Measurements from ENCODE around the gene ZFC3H1. TPM values are rescaled to one million over a fixed set of nuclear protein-coding genes. Genes with fewer than 3 reads are reported as not detected.
"Not testable (repeated sequence)": the region's sequence is repeated elsewhere in the genome, so short reads cannot be mapped to it uniquely, and the experiment has no call there.

Gene ZFC3H1
- total RNA-seq, 1 donor from 2014 or later = 51.7 TPM

DNA sequence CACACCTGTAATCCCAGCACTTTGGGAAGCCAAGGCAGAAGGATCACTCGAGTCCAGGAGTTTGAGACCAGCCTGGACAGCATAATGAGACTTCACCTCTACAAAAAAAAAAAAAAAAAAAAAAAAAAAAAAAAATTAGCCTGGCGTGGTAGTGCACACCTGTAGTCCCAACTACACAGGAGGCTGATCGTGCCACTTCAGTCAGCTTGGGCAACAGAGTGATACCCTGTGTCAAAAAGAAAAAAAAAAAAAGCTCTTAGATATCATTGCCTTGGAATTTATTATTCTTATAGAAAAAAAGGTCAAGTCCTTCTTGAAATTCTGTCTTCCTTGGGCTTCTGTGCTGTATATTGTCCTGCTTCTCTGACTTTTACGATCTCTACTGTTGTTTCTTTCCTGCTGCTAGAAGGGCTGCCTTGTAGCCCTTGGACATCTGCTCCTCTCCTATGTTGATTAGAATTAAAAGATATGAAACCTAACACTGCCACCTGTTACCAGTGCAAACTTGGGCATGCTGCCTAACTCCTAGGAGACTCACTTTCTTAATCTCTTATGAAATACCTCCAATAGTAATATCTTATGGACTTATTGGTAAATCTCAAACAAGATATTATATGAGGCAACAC lies 28.0 kb upstream of the ZFC3H1 start:
- Histone ChIP-seq H3K9ac (ENCODE audit: low read length) (no peak overlapping the region), H3K27me3 (ENCODE audit: insufficient read depth, low read length) (no peaks in the 10 kb centered on the region), H3K4me1 (ENCODE audit: insufficient read depth, low read length) (peaks cover 10% of the 10 kb centered on the region), H4K20me1 (ENCODE audit: insufficient read depth, low read length) (no peaks in the 10 kb centered on the region), H2AFZ (ENCODE audit: low read depth, low read length) (no peak overlapping the region), H3K4me2 (ENCODE audit: low read length) (no peak overlapping the region), H3K79me2 (ENCODE audit: insufficient read depth, low read length) (peaks cover 13% of the 10 kb centered on the region), H3K4me3 (ENCODE audit: insufficient read depth, low read depth, low read length) (no peak overlapping the region), H3K36me3 (ENCODE audit: insufficient read depth, low read length) (no peaks in the 10 kb centered on the region), H3K27ac (ENCODE audit: low read depth, low read length) (no peak overlapping the region), H3K9me3 (ENCODE audit: insufficient read depth, low read depth, low read length) (no peaks in the 10 kb centered on the region)
- TF ChIP-seq, protein P1, sequence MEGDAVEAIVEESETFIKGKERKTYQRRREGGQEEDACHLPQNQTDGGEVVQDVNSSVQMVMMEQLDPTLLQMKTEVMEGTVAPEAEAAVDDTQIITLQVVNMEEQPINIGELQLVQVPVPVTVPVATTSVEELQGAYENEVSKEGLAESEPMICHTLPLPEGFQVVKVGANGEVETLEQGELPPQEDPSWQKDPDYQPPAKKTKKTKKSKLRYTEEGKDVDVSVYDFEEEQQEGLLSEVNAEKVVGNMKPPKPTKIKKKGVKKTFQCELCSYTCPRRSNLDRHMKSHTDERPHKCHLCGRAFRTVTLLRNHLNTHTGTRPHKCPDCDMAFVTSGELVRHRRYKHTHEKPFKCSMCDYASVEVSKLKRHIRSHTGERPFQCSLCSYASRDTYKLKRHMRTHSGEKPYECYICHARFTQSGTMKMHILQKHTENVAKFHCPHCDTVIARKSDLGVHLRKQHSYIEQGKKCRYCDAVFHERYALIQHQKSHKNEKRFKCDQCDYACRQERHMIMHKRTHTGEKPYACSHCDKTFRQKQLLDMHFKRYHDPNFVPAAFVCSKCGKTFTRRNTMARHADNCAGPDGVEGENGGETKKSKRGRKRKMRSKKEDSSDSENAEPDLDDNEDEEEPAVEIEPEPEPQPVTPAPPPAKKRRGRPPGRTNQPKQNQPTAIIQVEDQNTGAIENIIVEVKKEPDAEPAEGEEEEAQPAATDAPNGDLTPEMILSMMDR (IDR thresholded peaks at IDR 0.05; ENCODE audit: insufficient read depth, low read depth, low read length) = no peak
- TF ChIP-seq EZH2 (IDR thresholded peaks at IDR 0.05; ENCODE audit: insufficient read depth, low read length) = no peak
- H3K27ac Mint-ChIP-seq (ENCODE audit: unreplicated experiment) = no peak overlapping the region
- no peak for DNase-seq (ENCODE audit: low read depth)
- H3K36me3 Mint-ChIP-seq (ENCODE audit: low read depth, unreplicated experiment) = peaks cover 1% of the 10 kb centered on the region
- peaks cover 7% of the 10 kb centered on the region for H3K4me1 Mint-ChIP-seq (ENCODE audit: low read depth, unreplicated experiment)
- H3K4me3 Mint-ChIP-seq (ENCODE audit: unreplicated experiment) = no peak overlapping the region
- H3K27me3 Mint-ChIP-seq (ENCODE audit: low read depth, unreplicated experiment) = no peaks in the 10 kb centered on the region
- H3K9me3 Mint-ChIP-seq (ENCODE audit: unreplicated experiment) = no peaks in the 10 kb centered on the region
- no peak for FAIRE-seq

DNA sequence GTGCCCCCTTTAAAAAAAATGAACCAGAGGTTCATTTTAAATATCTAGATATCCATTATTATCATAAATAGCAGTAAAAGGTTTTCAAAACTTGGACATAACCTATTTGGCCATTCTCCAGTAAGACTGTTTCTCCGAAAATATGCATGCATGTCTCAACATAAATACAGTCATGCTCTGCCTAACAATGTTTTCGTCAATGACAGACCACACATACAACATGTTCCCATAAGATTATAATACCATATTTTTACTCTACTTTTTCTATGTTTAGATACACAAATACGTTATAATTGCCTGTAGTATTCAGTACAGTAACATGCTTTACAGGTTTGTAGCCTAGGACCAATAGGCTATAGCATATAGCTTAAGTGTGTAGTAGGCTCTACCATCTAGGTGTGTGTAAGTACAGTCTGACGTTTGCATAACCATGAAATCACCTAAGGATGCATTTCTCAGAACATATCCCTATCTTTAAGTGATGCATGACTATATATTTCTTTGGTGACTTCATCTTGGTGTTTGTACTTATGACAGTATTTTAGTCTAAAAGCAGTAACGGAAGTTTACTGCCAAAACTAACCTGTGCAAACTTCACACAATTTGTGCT lies 25.4 kb upstream of the ZFC3H1 start:
- H3K4me3 ChIP-seq (ENCODE audit: insufficient read depth, low read depth, low read length) = no peak overlapping the region
- H3K27ac ChIP-seq (ENCODE audit: low read depth, low read length) = no peak overlapping the region
- H3K36me3 Mint-ChIP-seq (ENCODE audit: low read depth, unreplicated experiment) = no peaks in the 10 kb centered on the region
- FAIRE-seq (no peak), DNase-seq (ENCODE audit: low read depth) (no peak)
- H3K4me3 Mint-ChIP-seq (ENCODE audit: unreplicated experiment) = no peak overlapping the region
- H3K9ac ChIP-seq (ENCODE audit: low read length) = no peak overlapping the region
- H3K36me3 ChIP-seq (ENCODE audit: insufficient read depth, low read length) = no peaks in the 10 kb centered on the region
- TF ChIP-seq, protein P1 (IDR thresholded peaks at IDR 0.05; ENCODE audit: insufficient read depth, low read depth, low read length) = no peak
- no peak for TF ChIP-seq EZH2 (IDR thresholded peaks at IDR 0.05; ENCODE audit: insufficient read depth, low read length)
- peak overlapping the region; percentile 96 for H3K4me2 ChIP-seq (ENCODE audit: low read length)
- no peaks in the 10 kb centered on the region for H3K9me3 Mint-ChIP-seq (ENCODE audit: unreplicated experiment)
- no peaks in the 10 kb centered on the region for H3K27me3 ChIP-seq (ENCODE audit: insufficient read depth, low read length)
- peaks cover 10% of the 10 kb centered on the region for H3K4me1 ChIP-seq (ENCODE audit: insufficient read depth, low read length)
- no peaks in the 10 kb centered on the region for H3K9me3 ChIP-seq (ENCODE audit: insufficient read depth, low read depth, low read length)
- H3K27ac Mint-ChIP-seq (ENCODE audit: unreplicated experiment) = no peak overlapping the region
- peaks cover 7% of the 10 kb centered on the region for H3K4me1 Mint-ChIP-seq (ENCODE audit: low read depth, unreplicated experiment)
- H4K20me1 ChIP-seq (ENCODE audit: insufficient read depth, low read length) = no peaks in the 10 kb centered on the region
- H3K79me2 ChIP-seq (ENCODE audit: insufficient read depth, low read length) = peaks cover 15% of the 10 kb centered on the region
- H2AFZ ChIP-seq (ENCODE audit: low read depth, low read length) = no peak overlapping the region
- H3K27me3 Mint-ChIP-seq (ENCODE audit: low read depth, unreplicated experiment) = no peaks in the 10 kb centered on the region

DNA sequence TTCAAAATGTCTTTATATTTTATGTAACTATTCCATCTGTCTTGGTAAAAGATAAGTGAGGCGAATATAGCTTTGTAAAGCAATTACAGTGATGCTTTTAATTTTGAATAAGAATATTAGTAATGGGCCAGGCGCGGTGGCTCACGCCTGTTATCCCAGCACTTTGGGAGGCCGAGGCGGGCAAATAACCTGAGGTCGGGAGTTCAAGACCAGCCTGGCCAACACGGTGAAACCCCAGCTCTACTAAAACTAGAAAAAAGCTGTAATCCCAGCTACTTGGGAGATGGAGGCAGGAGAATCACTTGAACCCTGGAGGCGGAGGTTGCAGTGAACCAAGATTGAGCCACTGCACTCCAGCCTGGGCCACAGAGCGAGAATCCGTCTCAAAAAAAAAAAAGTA lies 23.5 kb upstream of the ZFC3H1 start:
- not testable (repeated sequence) for DNase-seq (ENCODE audit: low read depth); H3K27ac ChIP-seq (ENCODE audit: low read depth, low read length); H3K9me3 Mint-ChIP-seq (ENCODE audit: unreplicated experiment); H3K4me1 ChIP-seq (ENCODE audit: insufficient read depth, low read length); H3K9me3 ChIP-seq (ENCODE audit: insufficient read depth, low read depth, low read length); H2AFZ ChIP-seq (ENCODE audit: low read depth, low read length); H3K27ac Mint-ChIP-seq (ENCODE audit: unreplicated experiment); H3K4me1 Mint-ChIP-seq (ENCODE audit: low read depth, unreplicated experiment); FAIRE-seq; H3K36me3 ChIP-seq (ENCODE audit: insufficient read depth, low read length); H4K20me1 ChIP-seq (ENCODE audit: insufficient read depth, low read length); H3K36me3 Mint-ChIP-seq (ENCODE audit: low read depth, unreplicated experiment); H3K27me3 Mint-ChIP-seq (ENCODE audit: low read depth, unreplicated experiment); H3K27me3 ChIP-seq (ENCODE audit: insufficient read depth, low read length)
- Histone ChIP-seq H3K9ac (ENCODE audit: low read length) (peak overlapping the region; percentile 83), H3K4me3 (ENCODE audit: insufficient read depth, low read depth, low read length) (peak overlapping the region; percentile 78), H3K4me2 (ENCODE audit: low read length) (peak overlapping the region; percentile 96), H3K79me2 (ENCODE audit: insufficient read depth, low read length) (peaks cover 15% of the 10 kb centered on the region)
- peak overlapping the region; percentile 93 for H3K4me3 Mint-ChIP-seq (ENCODE audit: unreplicated experiment)
